K562 (cell line): Measurements from ENCODE around the gene SCARF1. TPM values are rescaled to one million over a fixed set of nuclear protein-coding genes. Genes with fewer than 3 reads are reported as not detected.
A peak's percentile ranks its signal among the peaks of the same experiment; 100 is the strongest.

Experiments used
- CCNT2 ChIP-seq: IDR thresholded peaks from 2 replicates; pipeline ENCODE4 v1.6.1; 2011; ENCODE audit warnings: borderline replicate concordance, low read depth, mild to moderate bottlenecking, moderate library complexity, mixed read lengths, low read length; ENCODE audit not compliant: insufficient read length; ENCODE audit errors: extremely low read depth
- ETV6 ChIP-seq, 3 experiments: fragments of 150-350 bp in 1 of 3; sonication (generic) in 1 of 3; formaldehyde crosslinking in 1 of 3; IDR thresholded peaks; 2 replicates each; pipeline versions ENCODE4 v1.6.1 to v1.8.0; 2014 to 2022; ENCODE audit warnings: borderline replicate concordance in 2 of 3, low read depth in 2 of 3, antibody characterized with exemption in 1 of 3, low read length in 1 of 3, mild to moderate bottlenecking in 1 of 3, missing genetic modification reagents in 1 of 3
- GABPA ChIP-seq: fragments of 200-800 bp; sonication (Bioruptor generic); conservative IDR thresholded peaks from 2 replicates; pipeline ENCODE4 v1.6.1; 2016; ENCODE audit warnings: low read depth, missing genetic modification characterization, missing compliant biosample characterization
- GTF2A2 ChIP-seq: IDR thresholded peaks from 2 replicates; pipeline ENCODE4 v1.6.1; 2016; ENCODE audit warnings: mild to moderate bottlenecking, missing genetic modification characterization, missing compliant biosample characterization
- JUNB ChIP-seq: fragments of 450-650 bp; formaldehyde crosslinking; conservative IDR thresholded peaks from 2 replicates; pipeline ENCODE4 v1.4.0; 2020; ENCODE audit warnings: mild to moderate bottlenecking
- LCOR ChIP-seq: sonication (generic); formaldehyde crosslinking; IDR thresholded peaks from 2 replicates; pipeline ENCODE4 v1.8.0; 2022; ENCODE audit warnings: mild to moderate bottlenecking, missing genetic modification reagents
- MAX ChIP-seq: sonication (generic); formaldehyde crosslinking; IDR thresholded peaks from 2 replicates; pipeline ENCODE4 v1.9.0; 2022; ENCODE audit warnings: mild to moderate bottlenecking, missing genetic modification reagents
- MBD1 ChIP-seq: fragments of 250-450 bp; sonication (Bioruptor Pico); IDR thresholded peaks from 2 replicates; pipeline ENCODE4 v1.8.0; 2022; ENCODE audit warnings: inconsistent platforms
- MYC ChIP-seq, 2 experiments: fragments of 250-450 bp in 1 of 2; sonication (Bioruptor Pico) in 1 of 2; IDR thresholded peaks; 2 replicates each; pipeline versions ENCODE4 v1.5.1 to v1.6.1; 2012 to 2021; ENCODE audit warnings: low read depth in 2 of 2, borderline replicate concordance in 1 of 2, improper control_type of control experiment in 1 of 2, low read length in 1 of 2, mild to moderate bottlenecking in 1 of 2, moderate library complexity in 1 of 2
- NFRKB ChIP-seq: fragments of 450-650 bp; IDR thresholded peaks from 2 replicates; pipeline ENCODE4 v1.6.1; 2016; ENCODE audit warnings: low read depth
- PHB2 ChIP-seq: fragments of 450-650 bp; IDR thresholded peaks from 2 replicates; pipeline ENCODE4 v1.6.1; 2017; ENCODE audit warnings: low read depth
- PHF8 ChIP-seq: fragments of 200-600 bp; sonication (generic); IDR thresholded peaks from 2 replicates; pipeline ENCODE4 v1.6.1; 2012; ENCODE audit warnings: mixed run types, mild to moderate bottlenecking, inconsistent platforms, low read length, moderate library complexity, borderline replicate concordance
- POLR2AphosphoS5 ChIP-seq: IDR thresholded peaks from 2 replicates; pipeline ENCODE4 v1.6.1; 2011; ENCODE audit warnings: mild to moderate bottlenecking, low read depth, low read length, moderate library complexity; ENCODE audit not compliant: control insufficient read depth, insufficient read depth
- RNF2 ChIP-seq: sonication (generic); IDR thresholded peaks from 2 replicates; pipeline ENCODE4 v1.6.1; 2016
- SMARCC2 ChIP-seq: fragments of 450-650 bp; IDR thresholded peaks from 2 replicates; pipeline ENCODE4 v1.6.1; 2017; ENCODE audit warnings: antibody characterized with exemption, moderate library complexity, mild to moderate bottlenecking, low read depth
- SRF ChIP-seq, 2 experiments: fragments of 250-450, 450-650 bp in 1 of 2; sonication (Bioruptor Pico) in 1 of 2; sonication (generic) in 1 of 2; formaldehyde crosslinking; IDR thresholded peaks; 2 replicates each; pipeline versions ENCODE4 v1.5.0 to v1.5.1; 2020 to 2022; ENCODE audit warnings: mild to moderate bottlenecking in 1 of 2, missing genetic modification reagents in 1 of 2
- TCF3 ChIP-seq: sonication (generic); formaldehyde crosslinking; IDR thresholded peaks from 2 replicates; pipeline ENCODE4 v1.4.0; 2020; ENCODE audit warnings: mild to moderate bottlenecking, missing genetic modification reagents
- TCFL5 ChIP-seq: fragments of 250-450 bp; sonication (Bioruptor Pico); conservative IDR thresholded peaks from 2 replicates; pipeline ENCODE4 v1.6.1; 2021; ENCODE audit warnings: mild to moderate bottlenecking, moderate library complexity, matching md5 sums
- ZBTB7A ChIP-seq: IDR thresholded peaks from 2 replicates; pipeline ENCODE4 v1.6.1; 2011; ENCODE audit warnings: low read depth, mild to moderate bottlenecking, low read length, moderate library complexity, borderline replicate concordance; ENCODE audit not compliant: control insufficient read depth
- ZBTB9 ChIP-seq: fragments of 450-650 bp; formaldehyde crosslinking; IDR thresholded peaks from 2 replicates; pipeline ENCODE4 v1.4.0; 2020; ENCODE audit warnings: mild to moderate bottlenecking, moderate library complexity
- ZNF12 ChIP-seq: sonication (generic); formaldehyde crosslinking; IDR thresholded peaks from 2 replicates; pipeline ENCODE4 v1.4.0; 2020; ENCODE audit warnings: mild to moderate bottlenecking, missing genetic modification reagents
- ZNF174 ChIP-seq: fragments of 250-450 bp; sonication (Bioruptor Pico); IDR thresholded peaks from 2 replicates; pipeline ENCODE4 v1.4.0; 2020; ENCODE audit warnings: mild to moderate bottlenecking
- ZNF57 ChIP-seq: fragments of 450-650 bp; formaldehyde crosslinking; IDR thresholded peaks from 2 replicates; pipeline ENCODE4 v1.4.0; 2020; ENCODE audit warnings: mild to moderate bottlenecking, moderate library complexity
- polyA plus RNA-seq, 8 experiments: library from polyadenylated mRNA; depleted of rRNA in 4 of 8; stranded (reverse) in 5 of 8; unstranded in 3 of 8; fragments of >200 nt; fragmentation: Nextera tagmentation in 2 of 8; fragmentation: Illumina TruSeq in 1 of 8; extraction: Ambion mirVana in 2 of 8; extraction: Trizol in 1 of 8; gene quantifications; 2 replicates each; pipeline versions ENCODE4 v1.2.1 to v1.2.3, GENCODE V29; 2011 to 2014; ENCODE audit warnings: inconsistent platforms in 1 of 8, missing spikeins in 1 of 8
- total RNA-seq, 7 experiments: library from RNA; depleted of rRNA in 6 of 7; stranded (reverse); fragments of >200 nt in 6 of 7; fragmentation: Illumina TruSeq in 2 of 7; extraction: Trizol in 2 of 7; gene quantifications; 2 replicates each; pipeline versions ENCODE4 v1.2.1 to v1.2.3, GENCODE V29; 2011 to 2021; ENCODE audit warnings: low replicate concordance in 1 of 7

SCARF1 gene
- total and polyA plus RNA-seq, 9 of the 15 experiments (the other 6 are each of a cell fraction or from before 2014, with no cell fraction given): 0.04 to 2.1 (median 0.63) TPM

- TF ChIP-seq TCFL5 (CRISPR knock-in tag) (no peak), PHF8 (peak; percentile 64; the same call in 1 of the 2 replicates), ZNF57 (CRISPR knock-in tag) (no peak), JUNB (CRISPR knock-in tag) (no peak), GTF2A2 (no peak), MAX (CRISPR knock-in tag) (peak; percentile 74; the same call in 1 of the 2 replicates), RNF2 (peak; percentile 39; the same call in 1 of the 2 replicates), CCNT2 (peak; percentile 74), MYC (IDR thresholded peaks at IDR 0.05; ENCODE audit: low read depth, low read length) (peak; percentile 15; the same call in 1 of the 2 replicates), MYC (CRISPR knock-in tag; IDR thresholded peaks at IDR 0.05; ENCODE audit: borderline replicate concordance, low read depth) (no peak), ETV6 (IDR thresholded peaks at IDR 0.05; ENCODE audit: borderline replicate concordance in 1 of 2, low read depth in 2 of 2, low read length in 1 of 2) (no peak), ETV6 (CRISPR knock-in tag; IDR thresholded peaks at IDR 0.05; ENCODE audit: borderline replicate concordance) (no peak), ZNF174 (no peak), POLR2AphosphoS5 (no peak), SMARCC2 (no peak), PHB2 (no peak), GABPA (tag) (peak; percentile 61), ZBTB7A (peak; percentile 100), ZBTB9 (0 out of 2 replicates have a peak, but pooled peaks have one; percentile 18), TCF3 (CRISPR knock-in tag) (0 out of 2 replicates have a peak, but pooled peaks have one; percentile 12), ZNF12 (CRISPR knock-in tag) (no peak), MBD1 (no peak), SRF (CRISPR knock-in tag; IDR thresholded peaks at IDR 0.05) (no peak), NFRKB (peak; percentile 59; the same call in 1 of the 2 replicates), LCOR (peak; percentile 69; the same call in 1 of the 2 replicates)
These were observed 17.3 kb downstream of the SCARF1 start, which contains the start of gene SLC43A2 (continued) for GRCh38 chr17:1627982-1628855.
